Neural cell (in vitro differentiated cells): ENCODE data around the gene DPPA4. TPM values are rescaled to one million over a fixed set of nuclear protein-coding genes. Genes with fewer than 3 reads are reported as not detected.
"Not testable (repeated sequence)": the region's sequence is repeated elsewhere in the genome, so short reads cannot be mapped to it uniquely, and the experiment has no call there.

Experiments
- H2AFZ ChIP-seq: fragments of 200-600, 300-800 bp; sonication (generic), shearing (Covaris generic); 2 replicates; pipeline ENCODE4 v1.6.0; 2014; ENCODE audit warnings: low read depth, mild to moderate bottlenecking, antibody characterized with exemption, low read length, moderate library complexity
- H3F3A ChIP-seq: fragments of 200-600 bp; shearing (Covaris generic); 2 replicates; pipeline ENCODE4 v1.6.1; 2016; ENCODE audit warnings: mild to moderate bottlenecking, moderate library complexity, mixed read lengths, antibody characterized with exemption, low read length; ENCODE audit not compliant: insufficient read depth, poor library complexity, severe bottlenecking
- H3K27ac ChIP-seq: fragments of 200-600, 300-800 bp; sonication (generic), shearing (Covaris generic); 2 replicates; pipeline ENCODE4 v1.5.1; 2014; ENCODE audit warnings: mild to moderate bottlenecking, low read length, moderate library complexity
- H3K27me3 ChIP-seq: fragments of 300-800, 200-600 bp; sonication (generic), shearing (Covaris generic); 2 replicates; pipeline ENCODE4 v1.6.0; 2014; ENCODE audit warnings: mild to moderate bottlenecking, low read depth, low read length, moderate library complexity; ENCODE audit not compliant: insufficient read depth
- H3K36me3 ChIP-seq: fragments of 300-800, 200-600 bp; sonication (generic), shearing (Covaris generic); 2 replicates; pipeline ENCODE4 v1.5.1; 2014; ENCODE audit warnings: mild to moderate bottlenecking, antibody characterized with exemption, low read length, moderate library complexity; ENCODE audit not compliant: insufficient read depth
- H3K4me2 ChIP-seq: fragments of 300-800, 200-600 bp; sonication (generic), shearing (Covaris generic); 2 replicates; pipeline ENCODE4 v1.6.0; 2014; ENCODE audit warnings: mild to moderate bottlenecking, low read length
- H3K4me3 ChIP-seq: fragments of 300-800, 200-600 bp; sonication (generic), shearing (Covaris generic); 2 replicates; pipeline ENCODE4 v1.5.1; 2014; ENCODE audit warnings: mild to moderate bottlenecking, low read length, moderate library complexity
- H3K79me2 ChIP-seq: fragments of 200-600 bp; shearing (Covaris generic); replicated peaks from 2 replicates; pipeline ENCODE4 v1.6.0; 2014; ENCODE audit warnings: mild to moderate bottlenecking, low read length, moderate library complexity; ENCODE audit not compliant: insufficient read depth
- H3K9ac ChIP-seq: fragments of 300-800, 200-600 bp; sonication (generic), shearing (Covaris generic); 2 replicates; pipeline ENCODE4 v1.6.1; 2016; ENCODE audit warnings: mild to moderate bottlenecking, low read length, mixed read lengths
- H3K9me2 ChIP-seq: fragments of 200-600 bp; shearing (Covaris generic); 2 replicates; pipeline ENCODE4 v1.6.1; 2016; ENCODE audit warnings: mild to moderate bottlenecking, low read length, mixed read lengths; ENCODE audit not compliant: insufficient read depth
- H3K9me3 ChIP-seq: fragments of 200-600, 300-800 bp; sonication (generic), shearing (Covaris generic); 2 replicates; pipeline ENCODE4 v1.6.1; 2016; ENCODE audit warnings: mild to moderate bottlenecking, mixed run types, low read length, moderate library complexity, mixed read lengths
- H4K20me1 ChIP-seq: fragments of 200-600 bp; shearing (Covaris generic); 2 replicates; pipeline ENCODE4 v1.6.1; 2016; ENCODE audit warnings: mild to moderate bottlenecking, mixed run types; ENCODE audit not compliant: insufficient read depth
- CTCF ChIP-seq: fragments of 450-650 bp; IDR thresholded peaks from 2 replicates; pipeline ENCODE4 v1.5.1; 2014; ENCODE audit warnings: antibody characterized with exemption, mild to moderate bottlenecking, moderate library complexity; ENCODE audit not compliant: poor library complexity, severe bottlenecking
- EP300 ChIP-seq: fragments of 450-650 bp; conservative IDR thresholded peaks from 2 replicates; pipeline ENCODE4 v1.6.1; 2014; ENCODE audit warnings: antibody characterized with exemption, mild to moderate bottlenecking, moderate library complexity; ENCODE audit not compliant: poor library complexity, severe bottlenecking
- EZH2 ChIP-seq: fragments of 200-600, 300-800 bp; shearing (Covaris generic), sonication (generic); IDR thresholded peaks from 2 replicates; pipeline ENCODE4 v1.6.1; 2014; ENCODE audit warnings: antibody characterized with exemption, low read length, borderline replicate concordance, mild to moderate bottlenecking; ENCODE audit not compliant: insufficient read depth, poor library complexity, severe bottlenecking
- MXI1 ChIP-seq: fragments of 450-650 bp; conservative IDR thresholded peaks from 2 replicates; pipeline ENCODE4 v1.6.1; 2014; ENCODE audit warnings: antibody characterized with exemption, mild to moderate bottlenecking; ENCODE audit not compliant: poor library complexity, severe bottlenecking
- POLR2AphosphoS5 ChIP-seq: IDR thresholded peaks from 2 replicates; pipeline ENCODE4 v1.6.1; 2012
- RAD21 ChIP-seq: fragments of 450-650 bp; conservative IDR thresholded peaks from 2 replicates; pipeline ENCODE4 v1.6.1; 2014; ENCODE audit warnings: antibody characterized with exemption, mild to moderate bottlenecking, moderate library complexity
- REST ChIP-seq: IDR thresholded peaks from 2 replicates; pipeline ENCODE4 v1.6.1; 2012; ENCODE audit warnings: borderline replicate concordance
- SMC3 ChIP-seq: fragments of 450-650 bp; conservative IDR thresholded peaks from 2 replicates; pipeline ENCODE4 v1.6.1; 2014; ENCODE audit warnings: antibody characterized with exemption, mild to moderate bottlenecking, moderate library complexity; ENCODE audit not compliant: poor library complexity
- TAF1 ChIP-seq: IDR thresholded peaks from 2 replicates; pipeline ENCODE4 v1.6.1; 2012; ENCODE audit warnings: low read depth
- polyA plus RNA-seq: library from polyadenylated mRNA; depleted of rRNA; stranded (reverse); fragments of >200 nt; gene quantifications from 2 replicates; pipeline ENCODE4 v1.2.3, GENCODE V29; 2014

The DPPA4 gene
- polyA plus RNA-seq, 1 donor from 2014 or later = 1.6 TPM

- H3K9me3 ChIP-seq, H3K27me3 ChIP-seq, H2AFZ ChIP-seq, H3K27ac ChIP-seq, H3K36me3 ChIP-seq, H3K4me3 ChIP-seq, H3K9ac ChIP-seq, H3K4me2 ChIP-seq, H3F3A ChIP-seq, H4K20me1 ChIP-seq, H3K79me2 ChIP-seq, H3K9me2 ChIP-seq: not testable (repeated sequence)
These were observed 21.5 kb upstream of the DPPA4 start for GRCh38 chr3:109358809-109359208.

GRCh38 chr3:109356442-109357155 lies 19.3 kb upstream of the DPPA4 start:
- Histone ChIP-seq H3K79me2 (no peaks in the 10 kb centered on the region), H3K9me3 (no peaks in the 10 kb centered on the region), H3K36me3 (no peaks in the 10 kb centered on the region), H3K27me3 (no peaks in the 10 kb centered on the region), H3K9ac (no peak overlapping the region), H2AFZ (no peak overlapping the region), H3K4me3 (no peak overlapping the region), H4K20me1 (no peaks in the 10 kb centered on the region), H3K4me2 (no peak overlapping the region), H3K27ac (no peak overlapping the region), H3F3A (no peaks in the 10 kb centered on the region), H3K9me2 (no peaks in the 10 kb centered on the region)
- TF ChIP-seq EZH2 (no peak), EP300 (no peak), TAF1 (no peak), CTCF (no peak), REST (no peak), POLR2AphosphoS5 (no peak), RAD21 (no peak), SMC3 (no peak), MXI1 (no peak)
